ENCODE results near the gene VIPR2.
"Not testable (repeated sequence)": the region's sequence is repeated elsewhere in the genome, so short reads cannot be mapped to it uniquely, and the experiment has no call there.

Gene VIPR2

GRCh38 chr7:159103382-159104187 is 41.1 kb downstream of the VIPR2 start:
- Mint-ChIP-seq H3K9me3 (no peaks in the 10 kb centered on the region), H3K4me1 (ENCODE audit: low read depth) (no peaks in the 10 kb centered on the region), H3K27ac (no peak overlapping the region), H3K4me3 (no peak overlapping the region), H3K27me3 (peaks cover 2% of the 10 kb centered on the region), H3K36me3 (ENCODE audit: low read depth) (no peaks in the 10 kb centered on the region)
- peak; percentile 9 for DNase-seq

- peak; percentile 22 for DNase-seq
- no peaks in the 10 kb centered on the region for H3K4me1 Mint-ChIP-seq (ENCODE audit: low read depth)
- H3K36me3 Mint-ChIP-seq (ENCODE audit: low read depth): no peaks in the 10 kb centered on the region
- no peak overlapping the region for H3K27ac Mint-ChIP-seq
- no peaks in the 10 kb centered on the region for H3K9me3 Mint-ChIP-seq
- no peak overlapping the region for H3K4me3 Mint-ChIP-seq
- H3K27me3 Mint-ChIP-seq: no peaks in the 10 kb centered on the region
These were observed 41.8 kb downstream of the VIPR2 start for GRCh38 chr7:159102681-159103381.

- H3K27ac Mint-ChIP-seq; H3K36me3 Mint-ChIP-seq (ENCODE audit: low read depth); H3K4me1 Mint-ChIP-seq (ENCODE audit: low read depth); DNase-seq; H3K27me3 Mint-ChIP-seq; H3K9me3 Mint-ChIP-seq; H3K4me3 Mint-ChIP-seq: not testable (repeated sequence)
These were observed 43.0 kb downstream of the VIPR2 start for GRCh38 chr7:159101661-159102091.

GRCh38 chr7:159101083-159101395 is 43.6 kb downstream of the VIPR2 start:
- DNase-seq; H3K4me3 Mint-ChIP-seq; H3K36me3 Mint-ChIP-seq (ENCODE audit: low read depth); H3K27ac Mint-ChIP-seq; H3K4me1 Mint-ChIP-seq (ENCODE audit: low read depth); H3K9me3 Mint-ChIP-seq; H3K27me3 Mint-ChIP-seq: not testable (repeated sequence)

- DNase-seq: peak; percentile 12
- not testable (repeated sequence) for H3K27ac Mint-ChIP-seq; H3K27me3 Mint-ChIP-seq; H3K36me3 Mint-ChIP-seq (ENCODE audit: low read depth); H3K9me3 Mint-ChIP-seq; H3K4me1 Mint-ChIP-seq (ENCODE audit: low read depth); H3K4me3 Mint-ChIP-seq
These were observed 44.2 kb downstream of the VIPR2 start for GRCh38 chr7:159100281-159101082.

DNA sequence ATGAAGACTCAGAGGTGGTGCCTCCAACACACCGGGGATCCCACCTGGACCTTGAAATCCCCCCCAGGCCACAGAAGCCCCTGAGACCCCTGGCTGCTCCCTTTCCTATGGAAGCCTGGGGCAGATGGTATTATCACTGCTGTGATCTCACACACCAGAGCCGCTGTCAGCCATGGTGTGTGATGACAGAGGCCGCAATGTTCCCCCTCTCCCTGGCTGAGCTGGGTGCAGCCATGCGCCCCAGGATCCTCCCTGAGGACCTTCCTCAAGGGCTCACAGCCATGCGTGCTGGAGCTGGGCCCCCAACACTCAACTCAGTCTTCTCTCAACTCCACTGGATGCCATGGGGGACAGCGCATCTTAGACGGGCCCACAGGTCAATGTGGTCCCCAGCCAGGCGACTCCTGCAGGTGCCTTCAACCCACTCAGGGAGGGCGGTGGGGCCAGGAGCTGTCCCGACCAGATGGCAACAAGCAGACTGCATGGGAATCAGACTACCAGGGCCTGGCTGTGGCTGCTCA is 44.9 kb downstream of the VIPR2 start:
- no peak overlapping the region for H3K27ac Mint-ChIP-seq
- no peaks in the 10 kb centered on the region for H3K27me3 Mint-ChIP-seq
- no peaks in the 10 kb centered on the region for H3K9me3 Mint-ChIP-seq
- peak; percentile 13 for DNase-seq
- no peaks in the 10 kb centered on the region for H3K36me3 Mint-ChIP-seq (ENCODE audit: low read depth)
- no peak overlapping the region for H3K4me3 Mint-ChIP-seq
- no peaks in the 10 kb centered on the region for H3K4me1 Mint-ChIP-seq (ENCODE audit: low read depth)

DNA sequence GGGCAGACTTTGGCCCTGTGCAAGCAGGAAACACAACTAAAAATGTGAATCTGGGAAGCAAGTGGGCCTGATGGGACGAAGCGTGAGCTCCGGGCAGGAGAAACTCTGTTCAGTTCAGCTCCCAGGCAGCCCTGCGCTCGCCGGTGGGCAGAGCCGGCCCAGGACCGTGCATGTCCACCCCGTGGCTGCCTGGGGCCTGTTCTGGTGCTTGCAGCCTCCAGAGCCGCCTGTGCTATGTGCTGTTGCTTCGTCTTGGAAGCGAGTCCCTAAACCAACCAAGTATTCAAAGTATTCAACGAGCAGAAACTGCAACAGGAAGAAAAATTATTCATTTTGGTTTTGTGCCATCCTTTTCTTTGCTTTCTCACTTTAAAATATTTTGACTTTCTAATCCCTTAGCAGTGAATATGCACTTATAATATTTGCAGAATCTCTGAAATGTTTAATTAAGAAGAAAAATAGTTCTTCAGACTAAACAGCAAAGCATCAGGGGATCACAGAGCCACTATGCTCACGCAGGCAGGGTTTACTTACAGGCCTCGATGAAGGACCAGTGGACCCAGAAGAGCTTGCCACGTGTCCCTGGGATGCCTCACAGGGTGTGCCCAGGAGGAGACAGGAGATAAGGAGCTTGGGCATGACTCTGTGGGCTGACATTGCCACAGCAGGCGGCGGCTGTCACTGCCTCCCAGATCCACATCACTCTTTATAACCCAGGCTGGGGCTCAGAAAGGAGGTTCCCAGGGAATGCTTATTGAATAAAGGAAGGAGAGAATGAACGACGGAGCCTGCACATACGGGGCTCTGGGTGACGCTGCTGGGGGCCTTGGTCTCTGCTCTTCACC is 45.6 kb downstream of the VIPR2 start:
- DNase-seq: no peak
- Mint-ChIP-seq H3K9me3 (no peaks in the 10 kb centered on the region), H3K27ac (no peak overlapping the region), H3K4me3 (no peak overlapping the region), H3K36me3 (ENCODE audit: low read depth) (no peaks in the 10 kb centered on the region), H3K4me1 (ENCODE audit: low read depth) (no peaks in the 10 kb centered on the region), H3K27me3 (no peaks in the 10 kb centered on the region)

DNA sequence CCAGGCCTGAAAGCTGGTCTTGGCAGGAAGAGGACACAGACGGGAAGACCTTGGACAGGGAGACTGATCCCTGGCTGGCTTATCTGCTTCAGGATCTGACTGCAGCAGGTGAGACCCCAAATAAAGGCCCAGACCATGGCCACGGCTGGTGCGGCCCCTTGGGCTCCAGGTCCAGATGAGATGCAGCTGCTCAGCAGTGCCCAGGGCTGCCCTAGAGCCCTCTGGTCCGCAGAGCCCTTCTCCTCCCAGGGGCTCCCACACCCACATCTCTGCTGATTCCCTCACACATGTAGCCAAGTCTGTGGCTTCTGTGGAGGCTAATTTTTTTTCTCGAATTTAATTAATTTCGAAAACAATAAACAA is 46.3 kb downstream of the VIPR2 start:
- no peaks in the 10 kb centered on the region for H3K27me3 Mint-ChIP-seq
- DNase-seq: no peak
- no peaks in the 10 kb centered on the region for H3K9me3 Mint-ChIP-seq

DNA sequence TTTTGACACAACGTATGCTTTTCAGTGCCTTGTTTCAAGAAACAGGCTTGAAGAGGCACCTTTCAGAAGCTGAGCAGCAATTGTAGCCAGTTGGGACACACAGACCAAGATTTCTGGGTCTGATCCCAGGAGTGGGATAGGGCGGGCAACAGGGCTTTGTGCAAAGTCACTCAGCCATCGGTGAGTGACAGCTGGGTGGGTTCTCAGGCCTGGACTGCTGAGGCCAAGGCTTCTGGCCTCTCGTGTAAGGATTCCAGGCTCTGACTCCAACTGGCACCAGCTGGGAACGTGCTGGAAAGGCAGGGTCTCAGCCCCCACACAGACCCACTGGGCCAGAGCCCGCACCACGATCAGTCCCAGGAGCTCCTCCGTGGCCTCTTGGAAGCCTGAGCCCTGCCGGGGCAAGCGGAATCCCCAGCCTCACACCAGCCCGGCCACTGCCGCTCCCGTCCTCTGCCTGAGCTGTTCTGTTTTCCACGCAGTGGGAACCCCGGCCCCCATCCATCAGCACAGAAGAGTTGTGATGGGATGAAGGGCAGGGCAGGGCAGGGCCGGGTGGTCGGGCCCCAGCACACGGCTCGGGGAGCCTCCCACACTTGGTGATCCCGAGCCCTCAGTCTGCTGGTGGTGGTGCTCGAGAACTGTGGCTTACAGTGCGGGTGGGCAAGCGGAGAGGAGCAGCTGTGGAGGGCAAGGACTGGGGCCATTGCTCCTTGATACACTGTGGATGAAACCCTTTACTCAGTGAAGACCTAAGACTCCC is 46.8 kb downstream of the VIPR2 start:
- no peaks in the 10 kb centered on the region for H3K9me3 Mint-ChIP-seq
- H3K4me3 Mint-ChIP-seq: no peak overlapping the region

More for the DNA sequence above, 46.3 kb downstream of the VIPR2 start:
- no peaks in the 10 kb centered on the region for H3K4me1 Mint-ChIP-seq (ENCODE audit: low read depth)
- no peak overlapping the region for H3K4me3 Mint-ChIP-seq
- no peaks in the 10 kb centered on the region for H3K36me3 Mint-ChIP-seq (ENCODE audit: low read depth)
- H3K27ac Mint-ChIP-seq: no peak overlapping the region

DNA sequence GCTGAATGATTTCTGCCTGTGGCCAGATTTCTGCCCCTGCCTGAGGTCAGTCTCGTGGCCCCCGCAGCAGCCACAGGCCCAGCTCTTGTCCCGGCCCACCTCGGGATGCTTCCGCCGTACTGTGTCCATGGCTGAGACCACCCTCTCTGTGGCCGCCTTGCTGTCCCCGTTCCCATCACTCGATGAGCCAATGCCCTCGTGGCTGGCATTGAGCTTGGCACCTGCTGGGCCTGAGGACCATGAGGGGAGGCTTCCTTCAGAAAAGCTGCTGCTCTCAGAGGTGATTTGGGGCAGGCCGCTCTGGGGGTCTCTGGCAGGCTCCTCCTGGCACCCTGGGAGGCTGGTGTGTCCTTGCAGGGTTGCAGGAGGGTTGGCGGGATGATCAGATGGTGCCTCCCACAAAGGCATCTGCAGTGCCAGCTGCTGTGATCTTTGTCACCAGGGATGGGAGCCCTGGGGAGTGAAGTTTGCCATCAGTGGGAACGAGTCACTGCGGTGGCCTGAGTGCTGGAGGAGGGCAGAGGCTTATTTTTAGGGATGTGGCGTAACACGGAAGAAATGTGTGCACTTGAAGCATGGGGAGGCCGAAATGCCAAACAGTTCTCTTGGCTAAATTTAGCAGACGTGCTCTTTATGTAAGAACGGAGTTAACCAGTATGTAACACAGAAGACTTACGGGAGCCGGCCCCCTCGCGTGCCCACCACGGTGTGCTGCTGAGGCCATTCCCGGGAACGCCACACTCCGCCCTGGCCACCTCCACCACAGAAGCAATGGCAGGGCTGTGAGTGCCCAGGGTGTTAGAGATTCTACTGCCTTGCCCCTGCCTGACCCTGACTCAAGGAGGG is 47.7 kb downstream of the VIPR2 start:
- DNase-seq: peak; percentile 22
- H3K9me3 Mint-ChIP-seq: no peaks in the 10 kb centered on the region
- no peak overlapping the region for H3K27ac Mint-ChIP-seq
- H3K36me3 Mint-ChIP-seq (ENCODE audit: low read depth): no peaks in the 10 kb centered on the region
- H3K27me3 Mint-ChIP-seq: no peaks in the 10 kb centered on the region
- H3K4me1 Mint-ChIP-seq (ENCODE audit: low read depth): no peaks in the 10 kb centered on the region
- no peak overlapping the region for H3K4me3 Mint-ChIP-seq

More for the DNA sequence above, 46.8 kb downstream of the VIPR2 start:
- Mint-ChIP-seq H3K36me3 (ENCODE audit: low read depth) (no peaks in the 10 kb centered on the region), H3K27me3 (no peaks in the 10 kb centered on the region), H3K4me1 (ENCODE audit: low read depth) (no peaks in the 10 kb centered on the region), H3K27ac (no peak overlapping the region)
- peak; percentile 13 for DNase-seq

GRCh38 chr7:159095979-159096411 is 48.7 kb downstream of the VIPR2 start:
- Mint-ChIP-seq H3K36me3 (ENCODE audit: low read depth) (no peaks in the 10 kb centered on the region), H3K27ac (no peak overlapping the region), H3K9me3 (no peaks in the 10 kb centered on the region), H3K4me1 (ENCODE audit: low read depth) (no peaks in the 10 kb centered on the region), H3K4me3 (no peak overlapping the region), H3K27me3 (no peaks in the 10 kb centered on the region)
- DNase-seq: peak; percentile 9

- H3K27me3 Mint-ChIP-seq: no peaks in the 10 kb centered on the region
- H3K36me3 Mint-ChIP-seq (ENCODE audit: low read depth): no peaks in the 10 kb centered on the region
- DNase-seq: peak; percentile 6
- H3K27ac Mint-ChIP-seq: no peak overlapping the region
- no peak overlapping the region for H3K4me3 Mint-ChIP-seq
- H3K4me1 Mint-ChIP-seq (ENCODE audit: low read depth): no peaks in the 10 kb centered on the region
- no peaks in the 10 kb centered on the region for H3K9me3 Mint-ChIP-seq
These were observed 49.5 kb downstream of the VIPR2 start for GRCh38 chr7:159094919-159095915.
